ENCODE results near the gene PRKCZ.

The PRKCZ gene

DNA sequence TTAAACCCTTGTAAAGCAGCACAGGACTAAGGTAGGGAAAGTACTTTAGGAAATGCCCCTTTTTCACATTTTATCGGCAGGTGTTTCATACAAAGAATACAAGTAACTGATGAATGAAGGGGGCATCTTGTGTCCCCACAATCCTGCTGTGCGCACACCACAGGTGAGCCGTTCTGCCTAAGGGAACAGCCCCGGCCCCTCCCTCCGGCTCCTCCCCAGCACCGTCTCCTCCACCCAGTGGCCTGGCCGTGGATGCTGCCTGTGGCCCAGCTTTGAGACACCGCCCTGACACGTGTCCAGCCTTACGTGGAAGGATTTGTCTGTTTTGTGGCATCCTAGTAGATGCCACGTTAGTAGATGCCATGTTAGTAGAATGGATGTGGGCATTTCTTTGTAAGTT is 131.5 kb downstream of the PRKCZ start:
- no peak for DNase-seq

DNA sequence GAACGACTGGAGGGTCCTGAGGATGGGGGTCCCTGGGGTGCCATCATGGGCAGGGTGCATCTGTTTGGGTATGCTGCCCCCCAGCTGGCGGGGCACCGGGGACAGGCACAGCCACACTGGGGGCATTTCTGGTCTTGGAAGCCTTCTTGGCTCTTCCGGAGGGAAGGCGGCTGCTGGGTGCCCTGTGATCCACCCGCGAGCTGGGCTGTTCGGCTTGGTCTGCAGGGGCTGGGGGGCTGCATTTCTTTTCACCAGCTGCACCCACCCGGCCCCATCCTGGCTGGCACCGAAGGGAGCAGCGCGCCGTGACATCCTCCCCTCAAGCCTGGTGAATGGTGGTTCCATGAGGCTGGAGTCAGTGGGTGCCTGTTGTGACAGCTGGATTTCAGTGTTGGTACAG is 132.2 kb downstream of the PRKCZ start:
- DNase-seq, result no peak

DNA sequence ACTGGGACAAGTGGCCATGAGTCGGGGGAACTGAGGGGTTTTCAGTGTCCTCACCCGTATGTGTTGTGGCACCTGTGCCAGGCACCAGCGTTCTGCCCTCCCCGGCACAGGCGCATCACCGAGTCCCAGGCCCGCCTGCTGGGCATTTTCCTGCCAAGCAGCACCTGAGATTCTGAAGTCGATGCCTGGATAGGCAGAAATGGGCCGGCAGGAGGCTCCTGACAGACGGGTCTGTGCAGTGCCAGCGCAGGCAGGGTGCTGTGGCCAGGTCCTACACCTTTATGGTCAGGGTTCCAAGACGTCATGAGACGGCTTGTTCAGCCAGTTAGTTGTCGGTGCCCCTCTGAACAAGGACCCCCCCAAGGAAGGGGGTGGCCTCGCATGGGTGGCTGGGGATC is 133.7 kb downstream of the PRKCZ start:
- no peak for DNase-seq

DNA sequence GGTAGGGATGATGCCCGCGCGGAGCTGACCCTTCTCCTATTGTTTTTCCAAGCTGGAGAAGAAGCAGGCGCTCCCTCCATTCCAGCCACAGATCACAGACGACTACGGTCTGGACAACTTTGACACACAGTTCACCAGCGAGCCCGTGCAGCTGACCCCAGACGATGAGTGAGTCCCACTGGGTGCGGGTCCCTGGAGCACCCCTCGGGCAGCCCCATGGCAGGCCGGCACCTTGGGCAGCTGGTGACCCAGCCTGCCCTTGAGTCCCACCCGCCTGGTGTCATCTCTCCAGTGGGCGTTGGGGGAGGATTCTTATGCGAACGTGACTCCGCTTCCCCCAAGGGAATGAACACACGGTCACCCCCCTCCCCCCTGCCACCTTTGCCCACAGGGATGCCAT is 134.3 kb downstream of the PRKCZ start:
- DNase-seq, result no peak

DNA sequence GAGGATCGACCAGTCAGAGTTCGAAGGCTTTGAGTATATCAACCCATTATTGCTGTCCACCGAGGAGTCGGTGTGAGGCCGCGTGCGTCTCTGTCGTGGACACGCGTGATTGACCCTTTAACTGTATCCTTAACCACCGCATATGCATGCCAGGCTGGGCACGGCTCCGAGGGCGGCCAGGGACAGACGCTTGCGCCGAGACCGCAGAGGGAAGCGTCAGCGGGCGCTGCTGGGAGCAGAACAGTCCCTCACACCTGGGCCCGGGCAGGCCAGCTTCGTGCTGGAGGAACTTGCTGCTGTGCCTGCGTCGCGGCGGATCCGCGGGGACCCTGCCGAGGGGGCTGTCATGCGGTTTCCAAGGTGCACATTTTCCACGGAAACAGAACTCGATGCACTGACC is 134.7 kb downstream of the PRKCZ start:
- no peak for DNase-seq

DNA sequence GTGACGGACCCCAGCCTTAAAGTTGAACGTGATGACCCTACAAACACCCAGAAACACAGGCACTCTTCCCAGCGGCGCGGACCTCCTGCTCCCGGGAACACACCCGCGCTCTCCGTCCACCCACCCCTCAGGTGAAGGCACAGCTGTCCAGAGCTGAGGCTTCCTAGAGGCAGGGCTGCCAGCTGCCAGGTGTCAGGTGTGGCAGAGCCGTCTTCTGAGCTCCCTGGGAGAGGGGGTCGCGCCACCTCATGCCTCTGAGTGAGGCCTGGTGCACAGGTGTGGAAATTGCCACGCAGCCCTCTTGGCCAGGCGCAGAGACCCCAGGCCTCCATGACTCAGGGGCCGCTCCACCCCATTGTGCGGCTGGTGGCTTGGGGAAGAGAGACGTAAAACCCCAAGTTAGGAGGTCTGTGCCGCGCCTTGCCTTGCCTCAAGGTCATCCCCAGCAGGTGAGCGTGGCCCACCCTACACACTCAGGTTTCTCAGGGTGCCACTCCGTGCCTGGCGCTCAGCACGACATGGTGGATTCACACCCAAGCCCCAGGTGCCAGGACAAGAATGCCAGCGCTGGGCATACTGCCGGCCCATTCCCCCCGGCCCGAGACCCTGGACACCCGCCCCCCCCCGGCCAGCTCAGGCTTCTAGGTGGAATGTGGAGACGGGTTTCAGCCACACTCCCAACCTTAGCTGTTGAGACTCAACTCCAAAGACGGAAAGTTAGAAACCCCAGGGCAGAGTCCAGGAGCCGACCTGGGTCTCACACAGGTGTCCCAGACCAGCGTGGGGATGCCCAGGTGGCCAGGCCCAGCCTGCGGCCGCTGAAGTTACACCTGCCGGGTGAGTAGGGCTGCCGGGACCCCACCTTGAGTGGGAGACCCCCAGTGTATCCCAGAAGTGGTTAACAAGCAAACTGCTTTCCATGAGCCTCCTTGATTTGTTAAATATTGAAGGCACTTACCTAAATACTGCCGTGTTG is 136.0 kb downstream of the PRKCZ start:
- no peak for DNase-seq

DNA sequence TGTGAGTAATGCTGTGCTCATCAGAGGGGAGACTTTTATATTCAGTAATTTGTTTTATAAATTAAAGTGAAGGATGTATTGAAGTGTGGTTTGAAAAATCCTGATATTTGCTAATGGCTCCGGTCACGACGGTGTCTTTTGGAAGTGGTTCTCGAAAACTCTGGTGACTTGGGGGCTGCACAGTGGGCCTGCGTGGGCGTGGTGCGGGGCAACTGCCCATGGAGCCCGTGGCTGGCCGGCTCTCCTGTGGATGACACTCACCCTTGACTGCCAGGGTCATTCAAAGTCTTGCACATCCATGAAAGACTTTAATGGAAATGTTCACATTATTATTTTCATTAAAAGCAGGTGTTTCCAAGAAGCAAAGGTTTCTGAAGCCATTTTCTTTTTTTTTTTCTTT is 136.7 kb downstream of the PRKCZ start:
- DNase-seq, result no peak

DNA sequence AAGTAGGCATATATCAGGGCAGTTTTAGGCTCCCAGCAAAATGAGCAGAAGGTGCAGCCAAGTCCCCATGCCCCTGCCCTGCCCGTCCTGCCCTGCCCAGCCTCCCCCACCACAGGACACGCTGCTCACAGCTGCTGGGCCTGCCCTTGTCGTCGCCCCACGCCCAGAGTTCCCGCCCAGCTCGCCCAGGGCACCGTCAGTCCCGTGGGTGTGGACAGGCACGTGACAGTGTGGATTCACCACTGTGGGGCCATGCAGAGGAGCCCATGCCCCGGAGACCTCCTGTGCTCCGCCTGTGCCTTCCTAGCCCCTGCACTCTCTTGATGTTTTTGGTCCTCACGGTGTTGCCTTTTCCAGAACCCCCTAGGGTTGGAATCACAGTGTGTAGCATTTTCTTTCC is 137.4 kb downstream of the PRKCZ start:
- DNase-seq, result no peak

DNA sequence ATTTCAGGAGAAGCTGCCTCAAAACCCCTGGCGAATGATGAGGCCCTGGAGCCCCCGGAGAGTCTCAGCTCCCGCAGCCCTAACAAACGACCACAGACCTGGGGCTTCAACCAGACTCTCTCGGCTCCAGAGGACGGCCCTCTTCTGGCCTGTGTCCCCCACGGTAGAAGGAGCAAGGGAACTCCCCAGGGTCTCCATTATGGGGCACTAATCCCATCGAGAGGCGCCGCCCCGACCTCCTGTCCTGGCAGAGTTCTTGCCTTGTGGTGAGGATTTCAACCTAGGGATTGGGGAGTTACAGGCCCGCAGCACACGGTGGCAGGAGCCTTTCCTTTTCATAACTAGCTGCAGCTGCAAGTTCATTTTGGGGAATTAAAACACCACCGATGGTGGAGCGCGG is 138.1 kb downstream of the PRKCZ start:
- no peak for DNase-seq

DNA sequence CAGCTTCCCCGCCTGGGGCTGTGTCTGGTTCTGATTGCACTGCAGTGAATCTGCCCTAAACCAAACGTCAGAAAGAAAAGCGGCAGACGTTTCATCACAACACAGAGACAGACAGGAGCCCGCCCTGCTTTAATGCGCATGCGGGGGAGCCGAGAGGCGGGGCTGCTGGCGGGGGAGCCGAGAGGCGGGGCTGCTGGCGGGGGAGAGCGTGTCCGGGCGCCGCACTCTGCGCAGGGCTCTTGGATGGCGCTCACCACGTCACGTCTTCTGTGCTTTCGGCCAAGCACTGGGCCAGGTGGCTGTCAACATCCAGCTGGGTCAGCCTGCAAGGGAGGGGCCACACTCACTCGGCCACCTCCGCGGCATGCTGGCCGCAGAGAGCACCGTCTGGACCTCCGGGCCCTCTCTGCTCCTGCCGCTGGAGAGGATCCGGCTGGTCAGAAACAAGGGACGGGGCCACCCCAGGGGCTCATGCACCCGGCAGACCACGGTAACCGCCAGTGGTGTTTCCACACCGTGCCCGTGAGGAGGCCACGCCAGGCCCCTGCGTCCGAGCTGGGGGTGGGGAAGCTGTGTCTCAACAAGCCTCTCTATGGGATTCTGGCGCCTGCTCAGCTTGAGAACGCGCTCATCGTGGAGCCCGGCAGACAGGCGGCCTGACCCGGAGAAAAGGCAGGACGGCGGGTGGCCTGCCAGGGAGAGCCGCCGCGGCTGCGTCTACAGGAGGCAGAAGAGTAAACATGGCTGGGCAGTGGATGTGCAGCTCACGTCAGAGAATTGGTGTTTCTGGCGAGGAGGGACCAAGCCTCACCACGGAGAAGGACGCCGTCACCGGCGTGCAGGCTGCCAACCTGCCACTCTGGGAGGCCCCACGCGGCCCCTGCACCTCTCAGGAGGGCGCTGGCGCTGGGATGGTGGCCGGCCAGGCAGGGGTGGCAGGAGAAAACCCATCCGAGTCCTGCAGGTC is 139.5 kb downstream of the PRKCZ start:
- peak; percentile 57 for DNase-seq

DNA sequence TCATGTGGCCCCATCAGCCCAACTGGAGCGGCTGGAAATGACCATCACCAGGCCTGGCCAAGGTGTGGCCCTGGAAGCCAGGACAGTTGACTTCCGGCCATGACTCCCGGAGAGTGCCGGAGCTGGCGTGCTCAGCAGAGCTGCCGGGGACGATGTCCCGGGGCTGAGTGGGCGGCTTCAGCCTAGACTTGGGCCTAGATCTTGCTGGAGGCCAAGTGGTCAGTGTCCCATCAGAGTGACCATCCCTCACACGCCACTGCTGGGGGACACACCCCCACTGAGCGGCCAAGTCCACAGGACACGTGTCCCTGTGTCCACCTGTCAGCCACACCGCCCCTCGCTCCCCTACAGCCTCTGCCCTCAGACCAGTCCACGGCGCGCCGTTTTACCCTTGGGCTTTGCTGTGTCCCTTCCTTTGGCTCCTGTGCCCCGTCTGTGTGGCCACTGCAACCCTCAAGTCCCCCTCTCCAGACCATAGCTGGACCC is 140.3 kb downstream of the PRKCZ start:
- DNase-seq, result no peak

DNA sequence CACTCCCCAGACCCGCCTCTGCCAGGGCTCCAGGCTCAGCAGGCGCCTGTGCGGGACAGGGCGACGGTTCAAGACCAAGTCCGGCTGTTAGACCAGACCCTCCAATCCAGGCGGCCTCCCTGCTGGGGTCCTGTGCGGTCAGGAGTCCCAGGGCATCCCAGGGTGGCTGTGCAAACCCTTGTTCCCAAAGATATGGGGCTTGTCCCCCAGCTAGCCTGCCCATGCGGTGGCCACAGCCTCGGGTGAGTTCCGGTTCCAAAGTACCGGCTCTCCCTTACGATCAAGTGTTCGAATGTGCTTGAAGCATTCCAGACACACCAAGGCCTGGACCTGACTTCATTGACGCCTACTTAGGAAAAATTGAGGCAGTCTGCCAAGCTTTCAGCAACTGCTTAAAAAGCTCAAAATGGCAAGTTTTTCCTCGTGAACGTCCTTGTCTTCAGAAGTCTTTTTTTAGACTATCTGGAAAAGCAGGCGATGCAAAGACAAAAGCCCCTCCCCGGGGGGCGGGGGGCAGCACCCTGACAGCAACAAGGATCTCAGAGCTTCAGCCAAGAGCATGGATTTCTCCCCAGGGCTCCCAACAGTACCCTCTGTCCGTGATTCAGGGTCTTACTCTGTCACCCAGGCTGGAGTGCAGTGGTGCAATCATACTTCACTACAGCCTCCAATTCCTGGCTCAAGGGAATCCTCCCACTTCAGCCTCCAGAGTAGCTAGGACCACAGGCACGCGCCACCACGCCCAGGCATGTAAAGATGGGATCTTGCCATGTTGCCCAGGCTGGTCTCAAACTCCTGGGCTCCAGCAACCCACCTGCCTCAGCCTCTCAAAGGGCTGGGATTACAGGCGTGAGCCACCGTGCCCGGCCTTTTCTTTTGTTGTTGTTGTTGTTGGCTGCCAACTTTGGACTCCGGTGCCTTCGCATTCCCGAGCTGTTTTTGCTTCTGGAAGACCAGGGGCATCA is 142.1 kb downstream of the PRKCZ start:
- DNase-seq, result no peak

DNA sequence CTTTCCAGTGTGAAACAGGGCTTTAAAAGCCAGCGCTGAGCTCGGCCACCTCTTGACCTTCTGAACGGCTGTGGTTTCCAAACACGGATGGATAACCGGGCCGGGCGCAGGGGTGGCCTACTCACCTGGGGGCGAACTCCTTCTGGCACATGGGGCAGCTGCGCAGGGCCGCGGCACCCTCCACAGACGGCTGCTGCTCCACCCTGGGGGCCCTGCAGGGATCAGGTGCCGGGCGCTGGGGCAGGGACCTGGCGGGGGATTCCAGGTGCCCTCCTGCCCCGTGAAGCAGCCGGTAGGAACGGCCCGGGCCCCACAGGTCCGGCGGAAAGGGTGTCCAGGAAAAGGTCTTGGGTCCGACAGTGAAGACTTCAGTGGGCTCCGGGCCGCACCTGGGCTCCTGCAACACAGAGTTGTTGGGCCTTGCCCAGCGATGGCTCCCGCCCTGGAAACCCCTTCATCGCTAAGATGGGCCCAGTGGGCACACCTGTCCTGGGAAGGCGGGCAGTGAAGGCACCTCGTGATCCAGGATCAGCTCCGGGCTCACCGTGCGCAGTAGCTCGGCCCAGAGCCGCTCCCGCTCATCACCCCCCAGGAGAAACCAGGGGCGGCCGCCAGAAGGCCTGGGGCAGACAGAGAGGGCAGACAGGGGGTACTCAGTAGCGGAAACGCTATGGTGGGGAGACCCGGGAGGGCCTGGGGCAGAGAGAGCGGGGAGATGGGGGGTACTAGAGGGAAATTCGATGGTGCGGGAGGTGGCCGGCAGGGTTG is 143.5 kb downstream of the PRKCZ start:
- no peak for DNase-seq

DNA sequence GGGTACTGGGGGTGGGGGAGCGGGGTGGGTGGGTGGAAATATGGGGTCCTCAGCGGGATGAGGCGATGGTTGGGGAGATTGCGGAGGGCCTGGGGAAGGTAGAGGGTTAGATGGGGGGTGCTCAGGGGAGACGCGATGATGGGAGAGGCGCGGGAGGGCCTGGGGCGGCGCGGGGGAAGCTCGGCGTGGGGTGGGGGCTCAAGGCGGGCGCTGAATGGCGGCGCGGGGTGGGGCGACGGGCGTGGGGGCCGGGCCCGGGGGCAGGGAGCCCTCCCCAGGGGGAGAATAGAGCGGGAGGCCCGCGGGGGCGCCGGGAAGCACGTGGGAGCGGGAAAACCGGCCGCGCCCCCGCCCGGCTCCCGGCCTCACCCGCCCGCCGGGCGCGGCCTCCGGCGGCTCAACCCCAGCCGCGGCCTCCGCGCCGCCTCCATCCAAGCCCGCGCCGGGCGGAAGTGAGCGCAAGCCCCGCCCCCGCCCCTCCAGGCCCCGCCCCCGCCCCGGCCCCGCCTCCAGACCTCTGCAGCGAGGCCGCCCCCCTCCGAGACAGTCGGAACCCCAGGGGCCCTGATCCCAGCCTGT is 144.2 kb downstream of the PRKCZ start, which contains the start of gene FAAP20:
TSS of gene FAAP20 (minus strand) at position 454 of the 579 bp plus-strand sequence. CDS start at position 431, 23 bp downstream.
- DNase-seq, result peak; percentile 65

DNA sequence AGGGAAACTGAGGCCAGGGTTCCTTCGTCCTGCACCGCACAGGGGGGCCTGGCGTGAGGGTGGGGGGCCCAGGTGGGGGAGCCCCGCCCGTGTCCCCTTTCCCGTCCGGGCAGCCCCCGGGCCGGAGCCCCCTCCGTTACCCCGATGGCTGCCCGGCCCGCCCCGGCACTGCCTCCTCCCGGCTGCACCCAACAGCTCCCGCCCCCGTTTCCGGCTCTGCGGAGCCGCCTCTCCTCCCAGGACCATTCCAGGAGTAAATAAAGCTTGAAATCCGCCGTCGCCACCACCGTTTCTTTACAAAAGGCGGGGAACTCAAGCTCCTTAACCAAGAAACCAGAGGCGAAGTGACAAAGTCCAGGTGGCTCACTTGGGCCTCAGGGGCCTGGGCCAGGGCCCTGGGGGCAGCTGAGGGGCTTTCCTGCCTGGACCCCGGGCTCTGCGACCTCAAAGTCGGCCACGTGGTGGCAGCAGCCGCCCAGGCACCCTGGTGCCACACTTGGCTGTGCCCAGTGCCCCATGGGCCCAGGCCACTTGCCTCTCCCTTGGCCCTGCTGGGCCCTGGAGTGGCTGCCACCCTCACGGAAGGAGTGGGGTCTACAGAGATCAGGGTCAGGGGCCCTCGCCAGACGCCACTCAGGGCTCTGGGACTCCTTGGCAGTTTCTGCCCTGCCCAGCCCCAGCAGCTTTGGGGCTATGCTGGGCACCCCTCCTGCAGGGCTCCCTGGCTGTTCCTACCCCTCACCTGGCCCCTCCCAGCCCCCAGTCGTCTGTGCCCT is 144.9 kb downstream of the PRKCZ start:
- peak; percentile 67 for DNase-seq

DNA sequence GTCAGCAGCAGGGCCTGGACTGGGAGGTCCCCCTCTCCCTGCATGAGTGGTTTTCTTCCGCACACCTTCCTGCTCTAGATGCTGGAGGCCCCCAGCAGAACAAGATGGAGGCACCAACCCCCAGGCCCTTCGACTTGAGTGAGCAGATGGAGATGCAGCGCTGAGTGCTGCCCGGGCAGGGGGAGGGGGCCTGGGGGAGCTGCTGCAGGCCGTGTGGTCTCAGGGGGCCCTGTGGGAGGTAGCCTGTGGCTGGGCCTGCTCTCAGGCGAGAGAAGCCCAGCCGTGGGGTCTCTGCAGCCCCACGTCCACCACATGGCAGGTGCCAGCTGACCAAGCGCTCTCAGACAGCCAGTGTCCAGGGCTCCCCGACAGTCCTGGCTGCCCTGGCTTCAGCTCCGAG is 145.6 kb downstream of the PRKCZ start:
- peak; percentile 36 for DNase-seq

DNA sequence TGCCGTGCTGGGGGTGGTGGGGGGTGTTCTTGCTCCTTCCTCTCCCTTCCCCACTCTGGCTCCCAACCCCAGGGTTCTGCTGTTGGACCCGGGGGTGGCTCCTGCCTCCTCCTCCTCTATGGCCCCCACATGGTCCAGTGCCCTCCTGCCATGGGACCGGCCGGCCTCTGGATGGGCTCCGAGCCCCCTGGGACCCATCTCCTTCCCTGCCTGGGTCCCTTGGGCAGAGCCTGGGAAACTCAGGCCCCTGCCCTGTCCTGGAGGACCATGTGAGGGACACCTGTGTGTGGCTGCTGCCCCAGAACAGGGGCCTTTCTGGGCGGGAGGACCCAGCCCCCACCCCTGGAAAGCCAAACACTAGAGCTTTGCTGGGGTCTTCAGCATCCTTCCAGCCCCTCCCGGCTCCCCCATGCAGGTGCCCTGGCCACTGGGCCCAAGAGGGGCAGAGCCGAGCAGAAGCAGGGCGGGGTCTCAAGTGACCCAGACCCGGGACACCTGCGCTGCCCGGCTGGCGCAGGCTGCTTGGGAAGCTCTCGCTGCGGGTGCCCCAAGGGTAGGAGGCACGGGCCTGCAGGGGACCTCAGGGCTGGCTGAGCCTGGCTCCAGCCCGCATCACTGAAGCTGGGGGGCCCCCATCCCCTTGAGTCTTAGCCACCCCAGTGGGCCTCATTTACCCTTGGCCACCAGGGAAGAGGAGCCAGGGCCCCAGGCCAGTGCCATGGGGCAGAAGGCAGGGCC is 146.9 kb downstream of the PRKCZ start:
- no peak for DNase-seq

DNA sequence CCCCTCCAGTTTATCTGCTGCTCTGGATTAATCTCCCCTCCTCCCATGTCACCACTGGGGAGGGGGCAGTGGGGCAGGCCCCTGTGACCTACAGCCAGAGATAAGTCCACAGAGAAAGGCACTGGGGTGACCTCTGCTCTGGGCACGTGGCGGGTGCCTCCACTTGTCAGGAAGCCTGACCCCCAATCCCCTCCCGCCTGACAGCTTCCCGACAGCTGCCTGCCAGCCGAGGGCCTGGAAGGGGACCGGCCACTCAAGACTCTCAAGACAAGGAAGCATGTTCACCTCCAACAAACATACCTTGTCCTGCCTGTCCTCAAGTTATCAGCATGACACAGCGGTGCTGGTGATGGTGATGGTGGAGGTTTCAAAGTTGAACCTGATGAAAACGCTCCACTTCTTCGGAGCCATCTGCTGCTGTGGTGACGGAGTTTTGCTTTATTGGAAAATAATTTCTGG is 147.5 kb downstream of the PRKCZ start:
- DNase-seq, result no peak

DNA sequence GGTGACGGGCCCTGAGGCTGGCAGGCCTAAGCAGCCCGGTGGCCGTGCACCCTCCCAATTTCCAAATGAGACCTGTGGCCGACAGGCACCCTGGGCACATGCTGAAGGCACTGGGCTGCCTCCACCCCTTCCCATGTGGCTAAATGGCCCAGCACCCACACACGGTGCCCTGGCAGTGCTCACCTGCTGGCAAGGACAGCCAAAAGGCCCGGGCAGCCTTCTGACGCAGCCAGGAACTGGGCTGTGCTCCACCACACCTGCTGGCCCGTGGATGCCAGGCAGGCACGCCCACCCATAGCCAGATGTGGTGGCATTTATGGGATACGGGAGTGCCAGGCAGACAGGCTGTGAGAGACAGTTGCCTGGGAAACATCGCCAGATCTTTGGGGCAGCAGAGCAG is 148.4 kb downstream of the PRKCZ start:
- no peak for DNase-seq
